ENCODE data around the gene ZNF738. TPM values are rescaled to one million over a fixed set of nuclear protein-coding genes. Genes with fewer than 3 reads are reported as not detected.

Gene ZNF738
- 5.6 and 6.1 TPM in 2 replicates for total RNA-seq

DNA sequence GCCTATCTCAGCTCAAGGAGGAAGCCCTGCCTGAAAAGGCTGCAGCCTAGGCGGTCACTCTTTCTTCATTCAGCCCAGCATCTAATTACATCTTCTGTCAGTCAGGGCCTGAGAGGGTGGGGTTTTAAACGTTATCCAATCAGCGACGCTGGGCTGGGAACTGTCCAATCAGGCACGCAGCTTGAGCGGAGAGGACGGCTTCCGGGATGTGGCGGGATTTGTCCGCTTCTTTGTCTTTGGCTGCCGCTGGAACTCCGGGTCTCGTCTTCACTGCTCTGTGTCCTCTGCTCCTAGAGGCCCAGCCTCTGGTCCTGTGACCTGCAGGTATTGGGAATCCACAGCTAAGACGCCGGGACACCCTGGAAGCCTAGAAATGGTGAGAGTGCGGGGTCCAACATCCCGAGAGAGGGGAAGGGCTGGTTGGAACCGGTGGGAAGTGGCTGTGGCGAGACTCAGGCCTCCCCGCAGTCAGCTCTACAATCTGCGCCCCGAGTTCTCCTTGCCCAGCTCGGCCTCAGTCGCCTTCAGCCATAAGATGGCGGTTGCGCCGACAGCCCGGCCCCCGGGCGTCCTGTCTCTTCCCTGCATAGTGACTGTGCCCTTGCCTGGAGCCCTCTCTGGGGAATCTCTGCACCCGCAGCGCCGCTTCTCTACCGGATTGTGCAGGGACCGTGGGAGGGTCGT is at the start of gene ZNF738:
TSS of gene ZNF738 (plus strand) at position 233 of the 684 bp plus-strand sequence. CDS start at position 374, 141 bp downstream.

DNA sequence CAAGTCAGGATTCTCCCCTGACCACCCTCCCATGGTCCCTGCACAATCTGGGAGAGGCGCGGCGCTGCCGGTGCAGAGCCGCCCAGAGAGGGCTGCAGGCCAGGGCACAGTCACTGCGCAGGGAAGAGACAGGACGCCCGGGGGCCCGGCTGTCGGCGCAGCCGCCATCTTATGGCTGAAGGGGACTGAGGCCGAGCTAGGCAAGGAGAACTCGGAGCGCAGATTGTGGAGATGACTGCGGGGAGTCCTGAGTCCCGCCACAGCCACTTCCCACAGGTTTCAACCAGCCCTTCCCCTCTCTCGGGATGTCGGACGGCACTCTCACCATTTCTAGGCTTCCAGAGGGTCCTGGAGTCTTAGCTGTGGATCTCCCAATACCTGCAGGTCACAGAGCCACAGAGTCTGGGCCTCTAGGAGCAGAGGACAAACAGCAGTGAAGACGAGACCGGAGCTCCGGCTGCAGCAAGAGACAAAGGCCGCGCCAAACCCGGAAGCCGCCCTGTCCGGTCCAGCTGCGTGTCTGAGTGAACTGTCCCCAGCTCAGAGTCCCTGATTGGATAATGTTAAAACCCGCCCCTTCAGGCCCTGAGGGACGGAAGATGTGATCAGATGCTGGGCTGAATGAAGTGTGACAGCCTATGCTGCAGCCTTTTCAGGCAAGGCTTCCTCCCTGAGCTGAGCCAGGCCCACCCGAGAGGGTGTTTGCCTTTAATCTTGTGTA is 29.8 kb upstream of the ZNF738 start, which contains the start of gene ZNF708:
TSS of gene ZNF708 (minus strand) at position 526 of the 721 bp plus-strand sequence. CDS start at position 328, 198 bp downstream.

DNA sequence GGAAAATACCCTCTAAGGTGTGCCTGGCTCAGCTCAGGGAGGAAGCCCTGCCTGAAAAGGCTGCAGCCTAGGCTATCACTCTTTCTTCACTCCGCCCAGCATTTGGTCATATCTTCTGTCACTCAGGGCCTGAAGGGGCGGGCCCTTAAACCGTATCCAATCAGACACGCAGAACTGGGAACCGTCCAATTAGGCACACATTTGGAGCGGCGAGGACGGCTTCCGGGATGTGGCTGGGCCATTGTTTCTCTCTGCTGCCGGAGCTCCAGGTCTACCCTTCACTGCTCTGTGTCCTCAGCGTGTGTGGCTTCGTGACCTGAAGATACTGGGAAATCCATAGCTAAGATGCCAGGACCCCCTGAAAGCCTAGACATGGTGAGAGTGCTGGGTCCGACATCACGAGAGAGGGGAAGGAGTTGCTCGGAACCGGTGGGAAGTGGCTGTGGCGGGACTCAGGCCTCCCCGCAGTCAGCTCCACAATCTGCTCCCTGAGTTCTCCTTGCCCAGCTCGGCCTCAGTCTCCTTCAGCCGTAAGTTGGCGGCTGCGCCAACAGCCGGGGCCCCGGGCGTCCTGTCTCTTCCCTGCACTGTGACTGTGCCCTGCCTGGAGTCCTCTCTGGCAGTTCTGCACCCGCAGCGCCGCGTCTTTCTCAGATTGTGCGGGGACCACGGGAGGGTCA is 38.2 kb downstream of the ZNF738 start, which contains the start of gene ZNF493:
TSS of gene ZNF493 (plus strand) at position 241 of the 680 bp plus-strand sequence. CDS start at position 346, 105 bp downstream.

Other genes starting within 250 kb of the ZNF738 start
- gene ZNF431, start 217.0 kb upstream of the ZNF738 start, total RNA-seq = 2.4 and 3.3 TPM in 2 replicates
- 4.6 and 6.7 TPM in 2 replicates for gene ZNF708, start 29.6 kb upstream of the ZNF738 start, total RNA-seq
- gene ZNF493, start 38.1 kb downstream of the ZNF738 start, total RNA-seq = 9.1 and 17.6 TPM in 2 replicates
- 2.2 and 4.5 TPM in 2 replicates for gene ZNF429, start 146.6 kb downstream of the ZNF738 start, total RNA-seq